K562 (cell line): ENCODE measurements around the gene KLK14. TPM values are rescaled to one million over a fixed set of nuclear protein-coding genes. Genes with fewer than 3 reads are reported as not detected.

Experiments used
- ATAC-seq: fragments of 200-7000 bp; cut with Tn5 transposase; 3 replicates; pipeline ENCODE4 v1.9.1; 2020; ENCODE audit warnings: moderate library complexity
- BruUV-seq: library from RNA; stranded (reverse); fragments of 400-500 nt; replicated peaks from 2 replicates; lab custom pipeline; 2021; lab: Mats Ljungman, UMichigan
- CTCF ChIA-PET: fragments of 300-600 bp; formaldehyde crosslinking; extraction: SDS; loops from one replicate; lab custom pipeline; 2021; ENCODE audit warnings: low intra/inter-chr PET ratio; lab: Yijun Ruan, JAX
- POLR2A ChIA-PET: fragments of 300-600, 350-650 bp; sonication (Branson Sonifier 250); formaldehyde crosslinking; extraction: SDS; loops from one replicate; lab custom pipeline; 2021; ENCODE audit warnings: antibody characterized with exemption, inconsistent platforms; lab: Yijun Ruan, JAX
- DNase-seq, 4 experiments: peaks; one replicate each; pipeline versions ENCODE4 v3.0.0 to v3.0.0-alpha.2; 2011 to 2018; ENCODE audit warnings: low spot score in 3 of 4, mixed read lengths in 3 of 4; ENCODE audit errors: extremely low read depth in 1 of 4
- FAIRE-seq: peaks from 2 replicates; lab custom pipeline; 2011; peaks lifted over from hg19 to GRCh38; lab: Jason Lieb, UNC
- H2AFZ ChIP-seq: 2 replicates; pipeline ENCODE4 v1.6.0; 2011; ENCODE audit warnings: low read depth, low read length, control low read depth, inconsistent platforms
- H3K27ac ChIP-seq: fragments of 200-600 bp; 3 replicates; pipeline ENCODE4 v1.8.0; 2011; ENCODE audit warnings: low read depth, mild to moderate bottlenecking, control low read depth, inconsistent platforms, low read length, moderate library complexity, mixed read lengths; ENCODE audit errors: extremely low read depth
- H3K27me3 ChIP-seq, 2 experiments: fragments of 300-600 bp in 1 of 2; 2 replicates in 1 of 2; 3 replicates in 1 of 2; pipeline versions ENCODE4 v1.6.0 to v1.8.0; 2011; ENCODE audit warnings: inconsistent platforms in 2 of 2, low read length in 2 of 2, mild to moderate bottlenecking in 1 of 2, mixed read lengths in 1 of 2, moderate library complexity in 1 of 2; ENCODE audit not compliant: control insufficient read depth in 2 of 2, insufficient read depth in 2 of 2
- H3K36me3 ChIP-seq: fragments of 300-600 bp; 3 replicates; pipeline ENCODE4 v1.8.0; 2011; ENCODE audit warnings: mild to moderate bottlenecking, low read length, inconsistent platforms; ENCODE audit not compliant: control insufficient read depth, insufficient read depth
- H3K4me1 ChIP-seq, 2 experiments: fragments of 200-600 bp in 1 of 2; replicated peaks in 1 of 2; 2 replicates in 1 of 2; 3 replicates in 1 of 2; pipeline versions ENCODE4 v1.5.1 to v1.8.0; 2011; ENCODE audit warnings: inconsistent platforms in 2 of 2, low read length in 2 of 2, mild to moderate bottlenecking in 1 of 2, mixed read lengths in 1 of 2, moderate library complexity in 1 of 2; ENCODE audit not compliant: control insufficient read depth in 2 of 2, insufficient read depth in 2 of 2
- H3K4me2 ChIP-seq: 2 replicates; pipeline ENCODE4 v1.6.1; 2011; ENCODE audit warnings: low read length, control low read depth, inconsistent platforms, mixed read lengths; ENCODE audit not compliant: insufficient read depth
- H3K4me3 ChIP-seq: fragments of 200-600 bp; sonication (generic), shearing (Covaris generic); 2 replicates; pipeline ENCODE4 v1.5.1; 2016; ENCODE audit warnings: control low read depth, inconsistent platforms
- H3K79me2 ChIP-seq: fragments of 200-600 bp; 3 replicates; pipeline ENCODE4 v1.8.0; 2011; ENCODE audit warnings: low read length, inconsistent platforms; ENCODE audit not compliant: control insufficient read depth, insufficient read depth
- H3K9ac ChIP-seq, 2 experiments: 2 replicates each; pipeline versions ENCODE4 v1.6.0 to v1.6.1; 2011; ENCODE audit warnings: low read depth in 2 of 2, low read length in 2 of 2, control low read depth in 1 of 2, inconsistent platforms in 1 of 2, mild to moderate bottlenecking in 1 of 2, mixed read lengths in 1 of 2; ENCODE audit not compliant: insufficient read depth in 1 of 2
- H3K9me1 ChIP-seq: one replicate; pipeline ENCODE4 v1.6.0; 2011; ENCODE audit warnings: inconsistent platforms, mild to moderate bottlenecking, low read length, moderate library complexity; ENCODE audit not compliant: control insufficient read depth, insufficient read depth
- H3K9me3 ChIP-seq: replicated peaks from 2 replicates; pipeline ENCODE4 v1.5.1; 2011; ENCODE audit warnings: low read depth, low read length, inconsistent platforms; ENCODE audit not compliant: control insufficient read depth, insufficient read depth
- H4K20me1 ChIP-seq: replicated peaks from 2 replicates; pipeline ENCODE4 v1.6.1; 2011; ENCODE audit warnings: low read length, inconsistent platforms, mixed read lengths; ENCODE audit not compliant: control insufficient read depth, insufficient read depth
- ARHGAP35 ChIP-seq: fragments of 450-650 bp; IDR thresholded peaks from 2 replicates; pipeline ENCODE4 v1.6.1; 2018; ENCODE audit not compliant: partially characterized antibody
- CHD1 ChIP-seq: fragments of 200-600 bp; sonication (generic); IDR thresholded peaks from one replicate; pipeline ENCODE4 v1.6.1; 2012; ENCODE audit warnings: mild to moderate bottlenecking, moderate library complexity, low read length, inconsistent platforms
- E2F3 ChIP-seq: fragments of 250-450 bp; sonication (Bioruptor Pico); IDR thresholded peaks from 2 replicates; pipeline ENCODE4 v1.4.0; 2020; ENCODE audit warnings: mild to moderate bottlenecking
- ILF3 ChIP-seq: fragments of 450-650 bp; IDR thresholded peaks from 2 replicates; pipeline ENCODE4 v1.6.1; 2018; ENCODE audit warnings: antibody characterized with exemption, mild to moderate bottlenecking, moderate library complexity, borderline replicate concordance
- L3MBTL2 ChIP-seq: fragments of 450-650 bp; IDR thresholded peaks from 2 replicates; pipeline ENCODE4 v1.6.1; 2016; ENCODE audit warnings: mild to moderate bottlenecking, moderate library complexity
- NRF1 ChIP-seq, 2 experiments: fragments of 450-650 bp; IDR thresholded peaks in 1 of 2; conservative IDR thresholded peaks in 1 of 2; 2 replicates each; pipeline ENCODE4 v1.6.1; 2014; ENCODE audit warnings: mild to moderate bottlenecking in 2 of 2
- RB1 ChIP-seq: fragments of 450-650 bp; IDR thresholded peaks from 2 replicates; pipeline ENCODE4 v1.6.1; 2017; ENCODE audit warnings: low read depth, mild to moderate bottlenecking
- RHOXF2B ChIP-seq: fragments of 250-450 bp; sonication (Bioruptor Pico); conservative IDR thresholded peaks from 2 replicates; pipeline ENCODE4 v1.5.1; 2021
- SMC3 ChIP-seq: conservative IDR thresholded peaks from 2 replicates; pipeline ENCODE4 v1.6.1; 2011; ENCODE audit warnings: low read depth, low read length, improper control_type of control experiment; ENCODE audit not compliant: insufficient read depth
- TAF7 ChIP-seq: fragments of 450-650 bp; IDR thresholded peaks from 2 replicates; pipeline ENCODE4 v1.6.1; 2016; ENCODE audit warnings: missing genetic modification characterization, missing compliant biosample characterization
- TOE1 ChIP-seq, 2 experiments: fragments of 450-650 bp in 1 of 2; sonication (generic) in 1 of 2; formaldehyde crosslinking in 1 of 2; IDR thresholded peaks; 2 replicates each; pipeline versions ENCODE4 v1.7.1 to v1.8.0; 2016 to 2022; ENCODE audit warnings: borderline replicate concordance in 2 of 2, mild to moderate bottlenecking in 2 of 2, antibody characterized with exemption in 1 of 2, inconsistent platforms in 1 of 2, low read depth in 1 of 2, missing genetic modification reagents in 1 of 2, moderate library complexity in 1 of 2
- ZBTB17 ChIP-seq: fragments of 450-650 bp; formaldehyde crosslinking; IDR thresholded peaks from 2 replicates; pipeline ENCODE4 v1.4.0; 2020; ENCODE audit warnings: mild to moderate bottlenecking
- ZFP36 ChIP-seq: fragments of 150-350 bp; IDR thresholded peaks from 2 replicates; pipeline ENCODE4 v1.6.1; 2018; ENCODE audit warnings: low read length, low read depth; ENCODE audit not compliant: partially characterized antibody
- ZNF134 ChIP-seq: fragments of 250-450 bp; sonication (Bioruptor Pico); conservative IDR thresholded peaks from 2 replicates; pipeline ENCODE4 v1.4.0; 2020
- ZNF239 ChIP-seq: fragments of 250-450 bp; sonication (Bioruptor Pico); IDR thresholded peaks from 2 replicates; pipeline ENCODE4 v1.4.0; 2020; ENCODE audit warnings: mild to moderate bottlenecking
- ZNF324 ChIP-seq: fragments of 250-450 bp; sonication (Bioruptor Pico); IDR thresholded peaks from 2 replicates; pipeline ENCODE4 v1.4.0; 2020; ENCODE audit warnings: mild to moderate bottlenecking
- ZNF444 ChIP-seq: fragments of 250-450 bp; sonication (Bioruptor Pico); IDR thresholded peaks from 2 replicates; pipeline ENCODE4 v1.4.0; 2020; ENCODE audit warnings: mild to moderate bottlenecking, moderate library complexity
- WGBS: fragments of 100-300 bp; shearing (Covaris generic); methylation state at CpG from one replicate; pipeline ENCODE4 v1.1.6; 2016; ENCODE audit warnings: low coverage, mixed read lengths; ENCODE audit not compliant: insufficient coverage; ENCODE audit errors: missing lambda C conversion rate; 5-methylcytosine and 5-hydroxymethylcytosine counted together
- in situ Hi-C: fragments of 300-500 bp; cut with MboI; formaldehyde crosslinking; loops from 4 replicates; pipeline ENCODE4 v1.15.0; 2018; ENCODE audit warnings: inconsistent platforms, mixed read lengths
- intact Hi-C: fragments of 100-400 bp; cut with micrococcal nuclease; formaldehyde crosslinking; loops from 2 replicates; pipeline ENCODE4 v1.14.2; 2022
- polyA plus RNA-seq, 8 experiments: library from polyadenylated mRNA; depleted of rRNA in 4 of 8; stranded (reverse) in 5 of 8; unstranded in 3 of 8; fragments of >200 nt; fragmentation: Nextera tagmentation in 2 of 8; fragmentation: Illumina TruSeq in 1 of 8; extraction: Ambion mirVana in 2 of 8; extraction: Trizol in 1 of 8; gene quantifications; 2 replicates each; pipeline versions ENCODE4 v1.2.1 to v1.2.3, GENCODE V29; 2011 to 2014; ENCODE audit warnings: inconsistent platforms in 1 of 8, missing spikeins in 1 of 8
- total RNA-seq, 7 experiments: library from RNA; depleted of rRNA in 6 of 7; stranded (reverse); fragments of >200 nt in 6 of 7; fragmentation: Illumina TruSeq in 2 of 7; extraction: Trizol in 2 of 7; gene quantifications; 2 replicates each; pipeline versions ENCODE4 v1.2.1 to v1.2.3, GENCODE V29; 2011 to 2021; ENCODE audit warnings: low replicate concordance in 1 of 7
- TF ChIP-seq, protein P1 (sequence below): fragments of 450-650 bp; formaldehyde crosslinking; IDR thresholded peaks from 2 replicates; pipeline ENCODE4 v1.4.0; 2020; ENCODE audit warnings: mild to moderate bottlenecking
- TF ChIP-seq, protein P2 (sequence below): fragments of 250-450 bp; sonication (Bioruptor Pico); IDR thresholded peaks from 2 replicates; pipeline ENCODE4 v1.8.0; 2022; ENCODE audit warnings: inconsistent platforms, mild to moderate bottlenecking, moderate library complexity, borderline replicate concordance

KLK14 gene
- total and polyA plus RNA-seq, 9 of the 15 experiments (the other 6 are each of a cell fraction or from before 2014, with no cell fraction given) = not detected

DNA sequence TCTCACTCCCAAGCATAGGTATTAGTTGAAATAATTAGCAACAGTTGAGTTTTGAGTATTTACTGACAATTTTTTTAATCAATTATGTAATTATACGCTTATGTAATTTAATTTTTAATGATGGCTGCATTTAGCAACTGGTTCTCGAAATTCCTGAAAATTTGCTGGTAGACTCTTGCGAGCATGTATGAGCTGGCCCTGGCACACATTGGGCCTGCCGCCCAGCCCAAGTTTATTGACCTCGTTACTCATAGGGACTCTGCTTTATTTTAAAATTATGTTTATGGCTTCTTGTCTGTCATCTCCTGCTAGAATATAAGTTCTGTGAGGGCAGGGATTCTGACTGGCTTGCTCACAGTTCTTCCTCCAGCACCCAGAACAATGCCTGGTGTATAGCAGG, 6.7 kb downstream of the KLK14 start (continued):
- TF ChIP-seq, protein P1, sequence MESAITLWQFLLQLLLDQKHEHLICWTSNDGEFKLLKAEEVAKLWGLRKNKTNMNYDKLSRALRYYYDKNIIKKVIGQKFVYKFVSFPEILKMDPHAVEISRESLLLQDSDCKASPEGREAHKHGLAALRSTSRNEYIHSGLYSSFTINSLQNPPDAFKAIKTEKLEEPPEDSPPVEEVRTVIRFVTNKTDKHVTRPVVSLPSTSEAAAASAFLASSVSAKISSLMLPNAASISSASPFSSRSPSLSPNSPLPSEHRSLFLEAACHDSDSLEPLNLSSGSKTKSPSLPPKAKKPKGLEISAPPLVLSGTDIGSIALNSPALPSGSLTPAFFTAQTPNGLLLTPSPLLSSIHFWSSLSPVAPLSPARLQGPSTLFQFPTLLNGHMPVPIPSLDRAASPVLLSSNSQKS = no peak
- TF ChIP-seq SMC3 (no peak), CHD1 (no peak), ZNF239 (no peak)
- TF ChIP-seq, all 486 proteins: peak for 0

DNA sequence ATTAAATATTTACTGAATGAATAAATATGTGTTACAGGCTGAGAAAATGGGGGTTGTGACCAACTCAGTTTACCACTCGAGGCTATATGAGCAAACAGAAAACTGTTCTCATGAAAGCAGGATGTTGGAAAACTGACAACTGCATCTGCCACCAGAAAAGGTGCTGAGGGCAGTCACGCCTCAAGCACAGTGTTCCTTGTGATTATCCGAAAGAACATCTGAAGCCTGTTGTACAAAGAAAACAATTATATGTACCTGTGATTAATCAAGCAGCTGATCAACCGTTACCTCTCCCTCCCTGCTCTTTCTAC, 11.6 kb downstream of the KLK14 start:
- FAIRE-seq (no peak), ATAC-seq (no peak), DNase-seq (no peak)
- H3K9me3 ChIP-seq = no peaks in the 10 kb centered on the region; the same call in 1 of the 2 replicates
- BruUV-seq = no TSS peak
- TF ChIP-seq ARHGAP35 (no peak), TAF7 (tag) (no peak), NRF1 (conservative IDR thresholded peaks at IDR 0.05 in 1 of 2, IDR thresholded peaks at IDR 0.05 in 1 of 2) (no peak), ZNF324 (CRISPR knock-in tag) (no peak), TOE1 (IDR thresholded peaks at IDR 0.05; ENCODE audit: borderline replicate concordance) (no peak), TOE1 (CRISPR knock-in tag; IDR thresholded peaks at IDR 0.05; ENCODE audit: borderline replicate concordance, low read depth) (no peak), ZFP36 (no peak), E2F3 (no peak), ZNF134 (CRISPR knock-in tag) (no peak), L3MBTL2 (no peak), ZNF444 (CRISPR knock-in tag) (no peak), ILF3 (no peak), ZBTB17 (CRISPR knock-in tag) (no peak), RHOXF2B (CRISPR knock-in tag) (no peak), RB1 (no peak)
- TF ChIP-seq, protein P2, sequence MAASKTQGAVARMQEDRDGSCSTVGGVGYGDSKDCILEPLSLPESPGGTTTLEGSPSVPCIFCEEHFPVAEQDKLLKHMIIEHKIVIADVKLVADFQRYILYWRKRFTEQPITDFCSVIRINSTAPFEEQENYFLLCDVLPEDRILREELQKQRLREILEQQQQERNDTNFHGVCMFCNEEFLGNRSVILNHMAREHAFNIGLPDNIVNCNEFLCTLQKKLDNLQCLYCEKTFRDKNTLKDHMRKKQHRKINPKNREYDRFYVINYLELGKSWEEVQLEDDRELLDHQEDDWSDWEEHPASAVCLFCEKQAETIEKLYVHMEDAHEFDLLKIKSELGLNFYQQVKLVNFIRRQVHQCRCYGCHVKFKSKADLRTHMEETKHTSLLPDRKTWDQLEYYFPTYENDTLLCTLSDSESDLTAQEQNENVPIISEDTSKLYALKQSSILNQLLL (CRISPR knock-in tag) = no peak
- H3K9ac ChIP-seq = no peak overlapping the region
- H3K9me1 ChIP-seq = no peaks in the 10 kb centered on the region
- H4K20me1 ChIP-seq = no peaks in the 10 kb centered on the region
- intact Hi-C loops (no loop called here), in situ Hi-C loops (no loop called here)
- H3K36me3 ChIP-seq = no peaks in the 10 kb centered on the region
- WGBS = 0% methylated on average over 4 of the region's 4 CpGs
- no peaks in the 10 kb centered on the region for H3K79me2 ChIP-seq
- no peak overlapping the region for H2AFZ ChIP-seq
- H3K27ac ChIP-seq = no peak overlapping the region
- CTCF ChIA-PET = no interaction called here
- POLR2A ChIA-PET = interaction anchor here (0.5 to 0.8 kb wide), 2 partner anchors 70 to 273 kb away, joined by 3 to 4 read pairs; partner anchors contain the start of gene KLK8
- H3K4me2 ChIP-seq = no peak overlapping the region
- no peak overlapping the region for H3K4me3 ChIP-seq
- H3K4me1 ChIP-seq = peaks cover 3 to 8% of the 10 kb centered on the region in 2 experiments; a peak in 3 of 5 replicates
- peaks cover 3 to 9% of the 10 kb centered on the region in 2 experiments; a peak in 2 of 5 replicates for H3K27me3 ChIP-seq
